HepG2 (cell line): ENCODE data around the gene MMP19. TPM values are rescaled to one million over a fixed set of nuclear protein-coding genes. Genes with fewer than 3 reads are reported as not detected.
A peak's percentile ranks its signal among the peaks of the same experiment; 100 is the strongest.

ENCODE experiments used
- ARHGAP35 ChIP-seq: sonication (generic); formaldehyde crosslinking; IDR thresholded peaks from 2 replicates; pipeline ENCODE4 v1.9.0; 2022; ENCODE audit warnings: mild to moderate bottlenecking, inconsistent platforms, moderate library complexity, missing genetic modification reagents, borderline replicate concordance
- ARID2 ChIP-seq: sonication (generic); formaldehyde crosslinking; IDR thresholded peaks from 2 replicates; pipeline ENCODE4 v1.8.1; 2022; ENCODE audit warnings: mild to moderate bottlenecking, missing genetic modification reagents, borderline replicate concordance
- ATF1 ChIP-seq: IDR thresholded peaks from 2 replicates; pipeline ENCODE4 v1.6.1; 2016; ENCODE audit warnings: mild to moderate bottlenecking, control low read depth
- ESRRA ChIP-seq: sonication (generic); formaldehyde crosslinking; IDR thresholded peaks from 2 replicates; pipeline ENCODE4 v1.5.1; 2020; ENCODE audit warnings: mild to moderate bottlenecking, low read depth, missing genetic modification reagents
- FIP1L1 ChIP-seq: fragments of 200-400 bp; formaldehyde crosslinking; IDR thresholded peaks from 2 replicates; pipeline ENCODE4 v1.6.1; 2018; ENCODE audit warnings: low read depth, mild to moderate bottlenecking, low read length, moderate library complexity, borderline replicate concordance; ENCODE audit not compliant: insufficient read depth
- FOXK1 ChIP-seq: sonication (generic); formaldehyde crosslinking; IDR thresholded peaks from 2 replicates; pipeline ENCODE4 v1.4.0; 2020; ENCODE audit warnings: low read depth, missing genetic modification reagents, borderline replicate concordance
- GMEB2 ChIP-seq: IDR thresholded peaks from 2 replicates; pipeline ENCODE4 v1.6.1; 2016; ENCODE audit warnings: missing biosample characterization, missing genetic modification reagents, low read depth
- KAT7 ChIP-seq: IDR thresholded peaks from 2 replicates; pipeline ENCODE4 v1.6.1; 2018; ENCODE audit warnings: borderline replicate concordance, missing compliant biosample characterization
- MAFK ChIP-seq, 2 experiments: IDR thresholded peaks in 1 of 2; conservative IDR thresholded peaks in 1 of 2; 2 replicates each; pipeline ENCODE4 v1.6.1; 2011; ENCODE audit warnings: improper control_type of control experiment in 2 of 2, low read length in 2 of 2
- NBN ChIP-seq: fragments of 450-650 bp; conservative IDR thresholded peaks from 2 replicates; pipeline ENCODE4 v1.6.1; 2017
- NFAT5 ChIP-seq: sonication (generic); formaldehyde crosslinking; IDR thresholded peaks from 2 replicates; pipeline ENCODE4 v1.4.0; 2020; ENCODE audit warnings: missing genetic modification reagents
- PRDM10 ChIP-seq: sonication (generic); formaldehyde crosslinking; IDR thresholded peaks from 2 replicates; pipeline ENCODE4 v1.4.0; 2020; ENCODE audit warnings: low read depth, missing genetic modification reagents
- RELA ChIP-seq: sonication (generic); formaldehyde crosslinking; IDR thresholded peaks from 2 replicates; pipeline ENCODE4 v1.4.0; 2020; ENCODE audit warnings: missing genetic modification reagents
- SMARCC2 ChIP-seq: fragments of 450-650 bp; IDR thresholded peaks from 2 replicates; pipeline ENCODE4 v1.6.1; 2017; ENCODE audit warnings: antibody characterized with exemption, mild to moderate bottlenecking
- ZBTB42 ChIP-seq: sonication (generic); formaldehyde crosslinking; IDR thresholded peaks from 2 replicates; pipeline ENCODE4 v1.5.0; 2020; ENCODE audit warnings: mild to moderate bottlenecking, missing genetic modification reagents
- ZMYM3 ChIP-seq: sonication (generic); formaldehyde crosslinking; IDR thresholded peaks from 2 replicates; pipeline ENCODE4 v1.5.1; 2020; ENCODE audit warnings: mild to moderate bottlenecking, missing genetic modification reagents
- ZNF12 ChIP-seq: sonication (generic); formaldehyde crosslinking; IDR thresholded peaks from 2 replicates; pipeline ENCODE4 v1.5.0; 2020; ENCODE audit warnings: missing genetic modification reagents
- ZNF224 ChIP-seq: sonication (generic); formaldehyde crosslinking; IDR thresholded peaks from 2 replicates; pipeline ENCODE4 v1.5.0; 2020; ENCODE audit warnings: mild to moderate bottlenecking, missing genetic modification reagents
- ZNF343 ChIP-seq: sonication (generic); formaldehyde crosslinking; IDR thresholded peaks from 2 replicates; pipeline ENCODE4 v1.4.0; 2020; ENCODE audit warnings: mild to moderate bottlenecking, missing genetic modification reagents
- ZNF777 ChIP-seq: sonication (generic); formaldehyde crosslinking; IDR thresholded peaks from 2 replicates; pipeline ENCODE4 v1.4.0; 2020; ENCODE audit warnings: missing genetic modification reagents
- ZNF780A ChIP-seq: sonication (generic); formaldehyde crosslinking; IDR thresholded peaks from 2 replicates; pipeline ENCODE4 v1.8.0; 2022; ENCODE audit warnings: mild to moderate bottlenecking, missing genetic modification reagents, moderate library complexity
- polyA plus RNA-seq, 8 experiments: library from polyadenylated mRNA; depleted of rRNA in 3 of 8; stranded (reverse) in 7 of 8; unstranded in 1 of 8; fragments of >200 nt; fragmentation: Illumina TruSeq in 4 of 8; extraction: Trizol in 4 of 8; gene quantifications; 2 replicates each; pipeline versions ENCODE4 v1.2.1 to v1.2.3, GENCODE V29; 2011 to 2016; ENCODE audit warnings: low read depth in 4 of 8, missing spikeins in 1 of 8, mixed read lengths in 1 of 8; ENCODE audit not compliant: insufficient read depth in 1 of 8
- total RNA-seq, 5 experiments: library from RNA; depleted of rRNA; stranded (reverse); fragments of >200 nt; fragmentation: Illumina TruSeq; extraction: Trizol; gene quantifications; 2 replicates each; pipeline ENCODE4 v1.2.3, GENCODE V29; 2016; ENCODE audit warnings: low read depth in 1 of 5

The MMP19 gene
- total and polyA plus RNA-seq, 2 of the 13 experiments (the other 11 are each of a cell fraction or from before 2014, with no cell fraction given) = 0.07 to 0.08 TPM

- no peak for TF ChIP-seq GMEB2 (CRISPR knock-in tag)
- TF ChIP-seq FOXK1 = no peak
- no peak for TF ChIP-seq ZNF224
- TF ChIP-seq KAT7 (CRISPR knock-in tag) = no peak
- TF ChIP-seq SMARCC2 = no peak
- 0 out of 2 replicates have a peak, but pooled peaks have one; percentile 28 for TF ChIP-seq ZNF343 (CRISPR knock-in tag)
- TF ChIP-seq MAFK (conservative IDR thresholded peaks at IDR 0.05 in 1 of 2, IDR thresholded peaks at IDR 0.05 in 1 of 2; ENCODE audit: low read length in 2 of 2) = no peak
- no peak for TF ChIP-seq ZNF12
- TF ChIP-seq RELA (CRISPR knock-in tag) = no peak
- TF ChIP-seq FIP1L1 = no peak
- no peak for TF ChIP-seq ESRRA (CRISPR knock-in tag)
- no peak for TF ChIP-seq NBN
- TF ChIP-seq ZNF777 (CRISPR knock-in tag) = no peak; the same call in 1 of the 2 replicates
- TF ChIP-seq ZNF780A (CRISPR knock-in tag) = no peak
- no peak for TF ChIP-seq ZBTB42 (CRISPR knock-in tag)
- no peak for TF ChIP-seq ARID2 (CRISPR knock-in tag)
- TF ChIP-seq NFAT5 (CRISPR knock-in tag) = no peak
- no peak for TF ChIP-seq ARHGAP35 (CRISPR knock-in tag)
- no peak for TF ChIP-seq PRDM10 (CRISPR knock-in tag)
- TF ChIP-seq ATF1 = no peak
- TF ChIP-seq ZMYM3 (CRISPR knock-in tag) = no peak
These were observed 12.7 kb downstream of the MMP19 start (continued) for GRCh38 chr12:55829967-55830600.
